KMS-11 (cell line): ENCODE measurements around the gene INPP5E.

Source experiments
- H2AFZ ChIP-seq: fragments of 200-600 bp; sonication (generic); 2 replicates; pipeline ENCODE4 v1.6.1; 2016; ENCODE audit warnings: antibody characterized with exemption, mixed run types, low read depth
- H3K27ac ChIP-seq: fragments of 200-600 bp; sonication (generic); 2 replicates; pipeline ENCODE4 v1.6.1; 2016; ENCODE audit warnings: mild to moderate bottlenecking, mixed run types
- H3K27me3 ChIP-seq: fragments of 200-600 bp; sonication (generic); 2 replicates; pipeline ENCODE4 v1.6.1; 2017; ENCODE audit warnings: mild to moderate bottlenecking, low read depth, mixed run types, moderate library complexity; ENCODE audit not compliant: insufficient read depth
- H3K36me3 ChIP-seq: fragments of 200-600 bp; sonication (generic); 2 replicates; pipeline ENCODE4 v1.6.1; 2017; ENCODE audit warnings: mild to moderate bottlenecking, mixed run types; ENCODE audit not compliant: insufficient read depth
- H3K4me1 ChIP-seq: fragments of 200-600 bp; sonication (generic); 2 replicates; pipeline ENCODE4 v1.6.1; 2016; ENCODE audit warnings: mild to moderate bottlenecking, low read depth, mixed run types; ENCODE audit not compliant: poor library complexity, severe bottlenecking
- H3K4me2 ChIP-seq: fragments of 200-600 bp; sonication (generic); 2 replicates; pipeline ENCODE4 v1.7.0; 2016; ENCODE audit warnings: mild to moderate bottlenecking, mixed run types
- H3K4me3 ChIP-seq: fragments of 200-600 bp; sonication (generic); IDR thresholded peaks from 2 replicates; pipeline ENCODE4 v1.6.1; 2017; ENCODE audit warnings: low read depth, low read length, mixed read lengths; ENCODE audit not compliant: insufficient read depth
- H3K79me2 ChIP-seq: fragments of 200-600 bp; sonication (generic); 2 replicates; pipeline ENCODE4 v1.6.1; 2016; ENCODE audit warnings: low read depth, mixed run types; ENCODE audit not compliant: insufficient read depth
- H3K9ac ChIP-seq: fragments of 200-600 bp; sonication (generic); 2 replicates; pipeline ENCODE4 v1.6.1; 2016; ENCODE audit warnings: mild to moderate bottlenecking, mixed run types
- H4K20me1 ChIP-seq: fragments of 200-600 bp; sonication (generic); 2 replicates; pipeline ENCODE4 v1.6.1; 2016; ENCODE audit warnings: mild to moderate bottlenecking, mixed run types; ENCODE audit not compliant: insufficient read depth
- CTCF ChIP-seq: fragments of 200-600 bp; sonication (generic); conservative IDR thresholded peaks from 2 replicates; pipeline ENCODE4 v1.6.1; 2017; ENCODE audit warnings: low read depth, mild to moderate bottlenecking, antibody characterized with exemption, low read length, moderate library complexity, mixed read lengths

The INPP5E gene

GRCh38 chr9:136467766-136468165 lies 28.1 kb upstream of the INPP5E start:
- Histone ChIP-seq H3K9ac (no peak overlapping the region), H2AFZ (no peak overlapping the region), H3K4me3 (no peak overlapping the region), H3K36me3 (peaks cover 5% of the 10 kb centered on the region; the same call in 1 of the 2 replicates), H3K27ac (no peak overlapping the region), H3K4me2 (no peak overlapping the region), H4K20me1 (no peaks in the 10 kb centered on the region), H3K79me2 (no peaks in the 10 kb centered on the region; the same call in 1 of the 2 replicates), H3K4me1 (no peaks in the 10 kb centered on the region), H3K27me3 (no peaks in the 10 kb centered on the region)
- TF ChIP-seq CTCF = no peak

GRCh38 chr9:136466155-136466541 lies 26.5 kb upstream of the INPP5E start:
- H4K20me1 ChIP-seq = no peaks in the 10 kb centered on the region
- H3K4me3 ChIP-seq = no peak overlapping the region

GRCh38 chr9:136465500-136466154 lies 26.0 kb upstream of the INPP5E start:
- H3K36me3 ChIP-seq = peaks cover 5% of the 10 kb centered on the region; the same call in 1 of the 2 replicates
- TF ChIP-seq CTCF = no peak
- no peak overlapping the region for H3K9ac ChIP-seq
- H3K4me3 ChIP-seq = no peak overlapping the region
- H3K79me2 ChIP-seq = no peaks in the 10 kb centered on the region
- H4K20me1 ChIP-seq = no peaks in the 10 kb centered on the region
- H3K27ac ChIP-seq = no peak overlapping the region
- H3K27me3 ChIP-seq = no peaks in the 10 kb centered on the region
- H3K4me1 ChIP-seq = no peaks in the 10 kb centered on the region
- no peak overlapping the region for H2AFZ ChIP-seq
- H3K4me2 ChIP-seq = no peak overlapping the region

More at GRCh38 chr9:136466155-136466541, 26.5 kb upstream of the INPP5E start:
- H3K4me2 ChIP-seq = no peak overlapping the region
- no peak overlapping the region for H2AFZ ChIP-seq
- no peaks in the 10 kb centered on the region for H3K79me2 ChIP-seq
- no peaks in the 10 kb centered on the region for H3K27me3 ChIP-seq
- H3K36me3 ChIP-seq = peaks cover 5% of the 10 kb centered on the region; the same call in 1 of the 2 replicates
- TF ChIP-seq CTCF = no peak
- no peaks in the 10 kb centered on the region for H3K4me1 ChIP-seq
- no peak overlapping the region for H3K27ac ChIP-seq
- H3K9ac ChIP-seq = no peak overlapping the region

- no peaks in the 10 kb centered on the region for H4K20me1 ChIP-seq
- H3K36me3 ChIP-seq = peaks cover 9% of the 10 kb centered on the region; the same call in 1 of the 2 replicates
Measured at GRCh38 chr9:136464241-136464640, 24.6 kb upstream of the INPP5E start.

More at GRCh38 chr9:136464241-136464640, 24.6 kb upstream of the INPP5E start:
- no peak for TF ChIP-seq CTCF
- H3K4me2 ChIP-seq = no peak overlapping the region
- no peaks in the 10 kb centered on the region for H3K4me1 ChIP-seq
- H3K27ac ChIP-seq = no peak overlapping the region
- no peak overlapping the region for H3K4me3 ChIP-seq
- no peak overlapping the region for H3K9ac ChIP-seq
- H3K27me3 ChIP-seq = no peaks in the 10 kb centered on the region
- H2AFZ ChIP-seq = no peak overlapping the region
- no peaks in the 10 kb centered on the region for H3K79me2 ChIP-seq
